Small intestine (tissue), 7 donors: Measurements from ENCODE around the gene OTUB2. TPM values are rescaled to one million over a fixed set of nuclear protein-coding genes. Genes with fewer than 3 reads are reported as not detected.
"Not testable (repeated sequence)": the region's sequence is repeated elsewhere in the genome, so short reads cannot be mapped to it uniquely, and the experiment has no call there.

Experiments
- DNase-seq, 2 donors: peaks; one replicate each; pipeline versions ENCODE4 v3.0.0 to v3.0.0-alpha.2; 2013
- FAIRE-seq: peaks from 2 replicates; lab custom pipeline; 2012; peaks lifted over from hg19 to GRCh38; lab: Jason Lieb, UNC
- H3K27ac ChIP-seq, 3 donors: one replicate each; pipeline ENCODE4 v1.5.1; 2013; ENCODE audit warnings: low read length in 2 of 3, mild to moderate bottlenecking in 2 of 3, control low read depth in 1 of 3, inconsistent platforms in 1 of 3, low read depth in 1 of 3, moderate library complexity in 1 of 3
- H3K27me3 ChIP-seq, 3 donors: one replicate each; pipeline ENCODE4 v1.6.1; 2013; ENCODE audit warnings: low read length in 3 of 3, inconsistent platforms in 1 of 3; ENCODE audit not compliant: control insufficient read depth in 3 of 3, insufficient read depth in 3 of 3
- H3K36me3 ChIP-seq, 3 donors: one replicate each; pipeline ENCODE4 v1.6.1; 2013; ENCODE audit warnings: low read length in 3 of 3, inconsistent platforms in 1 of 3, low read depth in 1 of 3, mild to moderate bottlenecking in 1 of 3, moderate library complexity in 1 of 3; ENCODE audit not compliant: control insufficient read depth in 3 of 3, insufficient read depth in 2 of 3
- H3K4me1 ChIP-seq, 3 donors: one replicate each; pipeline ENCODE4 v1.6.1; 2013; ENCODE audit warnings: low read length in 2 of 3, inconsistent platforms in 1 of 3, low read depth in 1 of 3, mild to moderate bottlenecking in 1 of 3, moderate library complexity in 1 of 3; ENCODE audit not compliant: control insufficient read depth in 3 of 3, insufficient read depth in 2 of 3
- H3K4me3 ChIP-seq, 3 donors: one replicate each; pipeline ENCODE4 v1.5.1; 2013; ENCODE audit warnings: low read length in 3 of 3, control low read depth in 1 of 3, inconsistent platforms in 1 of 3, low read depth in 1 of 3, mild to moderate bottlenecking in 1 of 3, moderate library complexity in 1 of 3
- H3K9me3 ChIP-seq, 2 donors: one replicate each; pipeline ENCODE4 v1.6.1; 2013; ENCODE audit warnings: low read depth in 1 of 2, low read length in 1 of 2; ENCODE audit not compliant: control insufficient read depth in 2 of 2, insufficient read depth in 1 of 2
- WGBS, 3 donors: extraction: QIAGEN DNeasy Blood & Tissue Kit; methylation state at CpG; one replicate each; pipeline ENCODE4 v1.1.7; 2013; 5-methylcytosine and 5-hydroxymethylcytosine counted together
- polyA plus RNA-seq, 4 donors: library from polyadenylated mRNA; stranded (reverse) in 3 of 4; unstranded in 1 of 4; fragments of 200-250 nt in 3 of 4; fragments of 120-200 nt in 1 of 4; gene quantifications; one replicate each; pipeline versions ENCODE4 v1.2.1 to v1.2.3, GENCODE V29; 2013
- donor health status: healthy with polysubstance abuse.
- donor health status: control.
- donor health status: control.
- donor health status: Bipolar disorder and iron deficiency.
- donor health status: healthy.

OTUB2 gene
- polyA plus RNA-seq, 4 donors, result 0.22 to 1.4 (median 0.74) TPM

DNA sequence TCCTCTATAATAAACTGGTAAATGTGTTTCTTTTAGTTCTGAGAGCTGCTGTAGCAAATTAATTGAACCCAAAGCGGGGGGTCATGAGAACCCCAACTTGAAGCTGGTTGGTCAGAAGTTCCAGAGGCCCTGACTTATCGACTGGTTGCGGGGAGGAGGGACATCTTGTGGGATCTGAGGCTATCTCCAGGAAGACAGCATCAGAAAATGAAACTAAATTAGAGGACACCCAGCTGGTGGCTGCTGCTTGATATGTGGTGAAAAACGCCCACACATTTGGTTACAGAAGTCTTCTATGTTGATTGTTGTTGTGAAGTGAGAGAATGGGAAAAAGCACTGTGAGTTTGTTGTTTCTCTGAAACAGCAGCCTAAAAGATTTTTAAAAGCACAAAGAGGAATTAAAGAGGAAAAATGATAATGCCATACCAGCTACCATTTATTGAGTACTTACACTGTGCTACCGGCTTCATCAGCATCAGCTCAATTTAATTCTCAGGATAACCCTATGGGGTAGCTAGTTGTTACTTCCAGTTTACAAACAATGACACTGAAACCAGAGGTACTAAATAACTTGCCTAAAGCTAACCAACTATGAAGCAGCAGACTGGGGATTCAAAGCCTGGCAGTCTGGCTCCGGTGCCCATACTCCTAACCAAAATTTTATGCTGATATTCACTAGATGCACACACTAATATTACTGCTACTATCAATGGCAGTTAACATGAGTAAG is 30.6 kb downstream of the OTUB2 start:
- FAIRE-seq (no peak), DNase-seq (peak in 1 of 2 donors; percentile 15)

DNA sequence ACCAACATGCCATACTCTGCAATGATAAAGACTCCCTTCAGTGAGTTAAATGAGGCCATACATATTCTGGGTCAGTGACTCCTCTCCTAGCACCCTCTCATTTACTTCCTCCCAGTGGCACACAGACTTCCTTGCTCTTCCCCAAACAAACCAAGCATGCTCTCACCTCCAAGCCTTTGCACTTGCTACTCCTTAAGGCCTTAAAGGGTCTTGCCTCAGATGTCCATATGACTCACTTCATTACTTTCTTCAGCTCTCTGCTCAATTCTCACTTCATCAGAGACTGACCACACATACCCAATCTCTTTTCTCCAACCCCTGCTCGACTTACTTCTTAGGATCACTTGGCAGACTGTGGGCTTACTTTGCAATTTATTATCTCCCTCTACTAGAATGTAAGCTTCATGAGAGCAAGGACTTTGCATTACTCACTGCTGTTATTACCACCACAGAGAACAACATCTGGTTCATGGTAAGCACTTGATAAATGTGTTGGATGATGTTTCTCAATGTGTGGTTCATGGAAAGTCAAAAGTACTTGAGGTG is 32.1 kb downstream of the OTUB2 start:
- DNase-seq (no peak), FAIRE-seq (no peak)
- WGBS, 3 donors, result 65 to 75% (median 68%) methylated on average over 1 of the region's 1 CpG
- Histone ChIP-seq H3K27me3 (no peaks in the 10 kb centered on the region), H3K4me3 (no peak overlapping the region), H3K9me3 (no peaks in the 10 kb centered on the region), H3K4me1 (peaks cover 0 to 6% (median 4%) of the 10 kb centered on the region in 3 donors), H3K36me3 (peaks cover 12 to 58% (median 45%) of the 10 kb centered on the region in 3 donors), H3K27ac (no peak overlapping the region)

More for the DNA sequence above, 30.6 kb downstream of the OTUB2 start:
- H3K27me3 ChIP-seq, result no peaks in the 10 kb centered on the region
- peaks cover 0 to 6% (median 4%) of the 10 kb centered on the region in 3 donors for H3K4me1 ChIP-seq
- peak overlapping the region in 1 of 3 donors; percentile 22 for H3K27ac ChIP-seq
- H3K36me3 ChIP-seq, result peaks cover 15 to 61% (median 50%) of the 10 kb centered on the region in 3 donors
- no peak overlapping the region for H3K4me3 ChIP-seq
- WGBS, 3 donors, result 65 to 81% (median 68%) methylated on average over 6 of the region's 6 CpGs
- H3K9me3 ChIP-seq, result no peaks in the 10 kb centered on the region

DNA sequence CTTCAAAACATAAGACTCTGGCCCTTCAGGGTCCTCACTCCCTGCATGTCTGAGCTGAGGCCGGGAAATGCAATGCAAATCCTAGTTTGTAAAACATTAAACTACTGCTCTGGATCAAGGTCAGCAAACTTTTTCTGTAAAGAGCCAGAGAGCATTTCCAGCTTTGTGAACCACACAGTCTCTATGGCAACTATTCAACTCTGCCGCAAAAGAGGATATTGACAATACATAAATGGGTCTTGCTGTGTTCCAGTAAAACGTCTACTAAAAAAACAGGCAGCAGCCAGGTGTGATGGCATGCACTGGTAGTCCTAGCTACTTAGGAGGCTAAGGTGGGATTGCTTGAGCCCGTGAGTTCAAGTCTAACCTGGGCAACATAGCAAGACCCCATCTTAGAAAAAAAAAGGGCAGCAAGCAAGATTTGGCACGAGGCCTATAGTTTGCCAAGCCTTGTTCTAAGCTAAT is 32.6 kb downstream of the OTUB2 start:
- Histone ChIP-seq H3K36me3 (peaks cover 12 to 57% (median 45%) of the 10 kb centered on the region in 3 donors), H3K27me3 (no peaks in the 10 kb centered on the region), H3K4me3 (no peak overlapping the region), H3K9me3 (no peaks in the 10 kb centered on the region), H3K27ac (no peak overlapping the region), H3K4me1 (peaks cover 0 to 6% (median 4%) of the 10 kb centered on the region in 3 donors)
- DNase-seq (peak in 1 of 2 donors; percentile 49), FAIRE-seq (no peak)
- 66 to 82% (median 80%) methylated on average over 5 of the region's 5 CpGs for WGBS, 3 donors

DNA sequence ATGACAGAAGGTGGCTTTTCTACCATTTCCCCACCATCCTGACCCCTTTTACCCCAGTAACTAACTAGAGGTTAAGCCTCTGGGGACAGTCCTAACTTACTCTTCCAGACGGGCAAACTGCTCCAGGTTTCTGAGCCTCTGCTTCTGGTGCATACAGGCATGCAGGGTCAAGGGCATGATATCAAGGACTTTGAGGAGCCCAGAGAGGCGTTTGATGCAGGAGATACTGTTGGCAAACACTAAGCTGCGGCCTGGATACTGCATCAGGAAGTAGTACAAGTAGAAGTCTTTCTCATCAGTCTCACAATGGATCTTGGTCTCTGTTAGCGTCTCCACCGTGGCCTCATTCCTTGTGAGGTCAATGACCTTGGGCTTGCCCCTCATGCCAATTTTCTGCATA is 33.9 kb downstream of the OTUB2 start:
- no peak for FAIRE-seq
- H3K9me3 ChIP-seq, result no peaks in the 10 kb centered on the region
- WGBS, 3 donors, result 73 to 75% (median 74%) methylated on average over 5 of the region's 5 CpGs
- H3K4me1 ChIP-seq, result peaks cover 0 to 6% (median 4%) of the 10 kb centered on the region in 3 donors
- no peak overlapping the region for H3K27ac ChIP-seq
- H3K4me3 ChIP-seq, result no peak overlapping the region
- peaks cover 12 to 49% (median 45%) of the 10 kb centered on the region in 3 donors for H3K36me3 ChIP-seq
- DNase-seq, result no peak
- no peaks in the 10 kb centered on the region for H3K27me3 ChIP-seq

DNA sequence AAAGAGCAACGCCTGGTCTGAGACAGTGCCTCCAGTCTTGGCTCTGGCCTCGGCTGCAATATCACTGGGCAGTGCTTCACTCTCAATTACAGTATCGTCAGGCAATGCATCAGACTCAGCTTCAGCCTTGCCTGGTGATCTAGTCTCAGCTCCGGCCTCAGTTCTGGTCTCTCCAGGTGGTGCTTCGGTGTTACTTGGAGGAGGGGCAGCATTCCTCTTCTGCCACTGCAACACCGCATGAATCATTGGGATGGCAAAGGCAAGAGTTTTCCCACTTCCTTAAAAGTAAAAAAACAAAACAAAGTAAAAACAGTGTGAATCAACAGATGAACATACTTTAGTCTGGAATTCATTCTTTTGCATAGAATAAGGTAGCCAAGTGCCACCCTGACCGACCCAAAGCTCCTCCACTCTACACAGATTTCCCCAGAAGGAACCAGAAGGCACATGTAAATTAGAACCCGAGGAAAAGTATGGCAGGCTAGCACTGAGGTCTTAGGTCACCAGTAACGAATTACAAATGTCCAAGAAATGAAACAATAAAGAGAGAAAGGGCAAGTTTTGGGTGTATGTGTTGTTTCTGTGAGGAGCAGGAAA is 36.3 kb downstream of the OTUB2 start:
- no peak overlapping the region for H3K4me3 ChIP-seq
- no peaks in the 10 kb centered on the region for H3K9me3 ChIP-seq
- no peaks in the 10 kb centered on the region for H3K27me3 ChIP-seq
- 78 to 88% (median 85%) methylated on average over 9 of the region's 9 CpGs for whole genome bisulfite sequencing, 3 donors
- H3K27ac ChIP-seq, result no peak overlapping the region
- H3K36me3 ChIP-seq, result peaks cover 8 to 35% (median 32%) of the 10 kb centered on the region in 3 donors
- FAIRE-seq (no peak), DNase-seq (no peak)
- peaks cover 0 to 14% (median 10%) of the 10 kb centered on the region in 3 donors for H3K4me1 ChIP-seq

DNA sequence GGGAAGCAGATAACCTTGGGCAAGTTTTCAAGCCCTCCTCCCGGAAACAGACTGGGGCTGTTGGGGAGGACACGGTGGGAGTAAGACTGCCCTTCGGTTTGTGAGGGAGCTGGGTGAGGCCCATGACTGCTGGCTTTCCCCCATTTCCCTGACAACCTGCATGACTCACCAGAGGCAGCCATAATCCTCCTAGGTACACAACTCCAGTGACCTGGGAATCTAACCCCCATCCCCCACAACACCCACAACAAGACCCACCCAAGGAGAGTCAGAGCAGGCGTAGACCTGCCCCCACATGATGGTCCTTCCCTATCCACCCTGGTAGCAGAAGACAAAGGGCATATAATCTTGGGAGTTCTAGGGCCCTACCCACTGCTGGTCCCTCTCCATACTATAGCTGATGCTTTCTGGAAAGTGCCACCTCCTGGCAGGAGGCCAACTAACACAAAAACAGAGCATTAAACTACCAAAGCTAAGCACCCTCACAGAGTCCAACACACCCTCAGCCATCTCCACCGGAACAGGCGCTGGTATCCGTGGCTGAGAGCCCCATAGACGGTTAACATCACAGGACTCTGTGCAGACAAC is 40.0 kb downstream of the OTUB2 start:
- FAIRE-seq, result no peak
- Histone ChIP-seq H3K4me1 (peaks cover 0 to 9% (median 6%) of the 10 kb centered on the region in 3 donors), H3K36me3 (peaks cover 0 to 10% (median 7%) of the 10 kb centered on the region in 3 donors), H3K9me3 (peaks cover 0 to 3% of the 10 kb centered on the region in 2 donors), H3K27ac (peak overlapping the region in 1 of 3 donors; percentile 50), H3K27me3 (no peaks in the 10 kb centered on the region), H3K4me3 (no peak overlapping the region)
- peak; percentile 25 to 67 for DNase-seq
- WGBS, 3 donors, result 59 to 64% (median 60%) methylated on average over 8 of the region's 8 CpGs

DNA sequence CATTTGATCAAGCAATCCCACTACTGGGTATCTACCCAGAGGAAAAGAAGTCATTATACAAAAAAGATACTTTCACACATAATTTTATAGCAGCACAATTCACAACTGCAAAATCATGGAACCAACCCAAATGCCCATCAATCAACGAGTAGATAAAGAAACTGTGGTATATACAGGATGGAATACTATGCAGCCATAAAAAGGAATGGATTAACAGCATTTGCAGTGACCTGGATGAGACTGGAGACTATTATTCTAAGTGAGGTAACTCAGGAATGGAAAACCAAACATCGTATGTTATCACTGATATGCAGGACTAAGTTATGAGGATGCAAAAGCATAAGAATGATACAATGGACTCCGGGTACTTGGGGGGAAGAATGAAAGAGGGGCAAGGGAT is 45.9 kb downstream of the OTUB2 start:
- peaks cover 0 to 12% of the 10 kb centered on the region in 2 donors for H3K9me3 ChIP-seq
- H3K27ac ChIP-seq, FAIRE-seq, H3K27me3 ChIP-seq, DNase-seq, H3K4me1 ChIP-seq, H3K36me3 ChIP-seq, H3K4me3 ChIP-seq: not testable (repeated sequence)
- whole genome bisulfite sequencing, 3 donors, result 94 to 96% (median 95%) methylated on average over 3 of the region's 3 CpGs

DNA sequence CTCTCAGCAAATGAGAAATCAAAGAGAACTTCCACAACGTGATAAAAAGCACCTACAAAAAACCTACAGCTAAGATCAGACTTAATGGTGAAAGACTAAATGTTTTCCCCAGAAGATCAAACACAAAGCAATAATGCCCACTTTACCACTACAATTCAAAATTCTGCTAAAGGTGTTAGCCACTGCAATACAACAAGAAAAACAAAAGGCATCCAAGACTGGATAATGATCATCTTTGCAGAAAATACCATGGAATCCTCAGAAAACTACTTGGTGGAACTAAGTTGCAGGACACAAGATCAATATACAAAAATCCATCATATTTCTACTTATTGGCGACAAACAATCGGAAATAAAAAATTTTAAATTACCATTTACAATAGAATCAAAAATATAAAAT is 48.4 kb downstream of the OTUB2 start:
- Histone ChIP-seq H3K27ac (no peak overlapping the region), H3K27me3 (no peaks in the 10 kb centered on the region), H3K4me3 (no peak overlapping the region), H3K9me3 (peaks cover 0 to 12% of the 10 kb centered on the region in 2 donors), H3K4me1 (peaks cover 8 to 22% (median 13%) of the 10 kb centered on the region in 3 donors), H3K36me3 (peaks cover 2 to 12% (median 6%) of the 10 kb centered on the region in 3 donors)
- DNase-seq, result no peak
- no peak for FAIRE-seq
- WGBS, 3 donors, result 97 to 98% (median 97%) methylated on average over 3 of the region's 3 CpGs
